IMR-90 (cell line): ENCODE data around the gene SLC4A1AP. TPM values are rescaled to one million over a fixed set of nuclear protein-coding genes. Genes with fewer than 3 reads are reported as not detected.
A peak's percentile ranks its signal among the peaks of the same experiment; 100 is the strongest.

Experiments
- ATAC-seq: fragments of 200-7000 bp; cut with Tn5 transposase; 2 replicates; pipeline ENCODE4 v1.9.1; 2020; ENCODE audit warnings: low read depth, mild to moderate bottlenecking, moderate library complexity
- BruUV-seq: library from RNA; stranded (reverse); fragments of 400-500 nt; replicated peaks from 2 replicates; lab custom pipeline; 2021; lab: Mats Ljungman, UMichigan
- CTCF ChIA-PET: fragments of 300-600 bp; formaldehyde crosslinking; extraction: SDS; loops from one replicate; lab custom pipeline; 2021; ENCODE audit warnings: antibody characterized with exemption; lab: Yijun Ruan, JAX
- POLR2A ChIA-PET: fragments of 300-600 bp; sonication (Branson Sonifier 250); formaldehyde crosslinking; loops from one replicate; lab custom pipeline; 2022; ENCODE audit warnings: antibody characterized with exemption; ENCODE audit not compliant: unreplicated experiment; lab: Charles Lee
- DNase-seq: peaks from one replicate; pipeline ENCODE4 v3.0.0; 2013
- H2AFZ ChIP-seq: replicated peaks from 2 replicates; pipeline ENCODE3; 2013; ENCODE audit warnings: low read length, mild to moderate bottlenecking; ENCODE audit not compliant: poor library complexity
- H2AK5ac ChIP-seq: 2 replicates; pipeline ENCODE4 v1.6.1; 2013; ENCODE audit warnings: low read depth, low read length, inconsistent platforms
- H2AK9ac ChIP-seq: replicated peaks from 2 replicates; pipeline ENCODE3; 2013; ENCODE audit warnings: mild to moderate bottlenecking, low read depth, low read length, moderate library complexity; ENCODE audit not compliant: poor library complexity
- H2BK120ac ChIP-seq: 2 replicates; pipeline ENCODE4 v1.6.1; 2013; ENCODE audit warnings: low read depth, low read length, inconsistent platforms
- H2BK15ac ChIP-seq: 3 replicates; pipeline ENCODE4 v1.6.1; 2013; ENCODE audit warnings: low read depth, low read length, inconsistent platforms
- H2BK20ac ChIP-seq: 2 replicates; pipeline ENCODE4 v1.6.1; 2013; ENCODE audit warnings: low read depth, mild to moderate bottlenecking, inconsistent platforms, low read length, moderate library complexity
- H2BK5ac ChIP-seq: 2 replicates; pipeline ENCODE4 v1.6.1; 2013; ENCODE audit warnings: mild to moderate bottlenecking, low read depth, low read length, inconsistent platforms; ENCODE audit not compliant: poor library complexity, severe bottlenecking
- H3K14ac ChIP-seq: replicated peaks from 2 replicates; pipeline ENCODE4 v1.6.1; 2013; ENCODE audit warnings: low read depth, low read length, inconsistent platforms
- H3K18ac ChIP-seq: 2 replicates; pipeline ENCODE4 v1.6.1; 2013; ENCODE audit warnings: low read depth, low read length, control low read depth
- H3K23ac ChIP-seq: 2 replicates; pipeline ENCODE4 v1.6.1; 2013; ENCODE audit warnings: low read depth, low read length, inconsistent platforms
- H3K27ac ChIP-seq: 2 replicates; pipeline ENCODE4 v1.5.1; 2013; ENCODE audit warnings: mild to moderate bottlenecking, control low read depth, low read length; ENCODE audit not compliant: insufficient read depth
- H3K27me3 ChIP-seq: 2 replicates; pipeline ENCODE4 v1.6.1; 2013; ENCODE audit warnings: low read length; ENCODE audit not compliant: control insufficient read depth, insufficient read depth
- H3K36me3 ChIP-seq: 2 replicates; pipeline ENCODE4 v1.6.1; 2013; ENCODE audit warnings: low read length, mixed read lengths; ENCODE audit not compliant: control insufficient read depth, insufficient read depth
- H3K4ac ChIP-seq: 2 replicates; pipeline ENCODE4 v1.6.1; 2013; ENCODE audit warnings: low read depth, low read length, inconsistent platforms
- H3K4me1 ChIP-seq: 2 replicates; pipeline ENCODE4 v1.6.1; 2013; ENCODE audit warnings: low read length, mixed read lengths; ENCODE audit not compliant: control insufficient read depth, insufficient read depth
- H3K4me2 ChIP-seq: 2 replicates; pipeline ENCODE4 v1.6.1; 2013; ENCODE audit warnings: low read depth, mild to moderate bottlenecking, control low read depth, low read length, moderate library complexity
- H3K4me3 ChIP-seq: 2 replicates; pipeline ENCODE4 v1.5.1; 2013; ENCODE audit warnings: low read depth, mild to moderate bottlenecking, control low read depth, low read length, moderate library complexity; ENCODE audit not compliant: insufficient read depth
- H3K56ac ChIP-seq: 2 replicates; pipeline ENCODE4 v1.6.1; 2013; ENCODE audit warnings: low read length, inconsistent platforms; ENCODE audit not compliant: insufficient read depth; ENCODE audit errors: extremely low read depth
- H3K79me1 ChIP-seq, 2 experiments: 2 replicates each; pipeline ENCODE4 v1.6.1; 2013; ENCODE audit warnings: low read length in 2 of 2, inconsistent platforms in 1 of 2, low read depth in 1 of 2
- H3K9ac ChIP-seq: 2 replicates; pipeline ENCODE4 v1.6.1; 2013; ENCODE audit warnings: low read depth, low read length, control low read depth
- H3K9me1 ChIP-seq: 2 replicates; pipeline ENCODE4 v1.6.1; 2013; ENCODE audit warnings: low read length, inconsistent platforms; ENCODE audit not compliant: insufficient read depth
- H3K9me3 ChIP-seq: 2 replicates; pipeline ENCODE4 v1.6.1; 2013; ENCODE audit warnings: low read length; ENCODE audit not compliant: control insufficient read depth, insufficient read depth
- H4K20me1 ChIP-seq: 2 replicates; pipeline ENCODE4 v1.6.1; 2013; ENCODE audit warnings: low read length, inconsistent platforms; ENCODE audit not compliant: insufficient read depth
- H4K5ac ChIP-seq: 2 replicates; pipeline ENCODE4 v1.6.1; 2013; ENCODE audit warnings: mild to moderate bottlenecking, low read depth, low read length, control low read depth
- H4K8ac ChIP-seq, 2 experiments: 2 replicates each; pipeline ENCODE4 v1.6.1; 2013; ENCODE audit warnings: low read depth in 2 of 2, low read length in 2 of 2, control low read depth in 1 of 2, inconsistent platforms in 1 of 2
- H4K91ac ChIP-seq: 2 replicates; pipeline ENCODE4 v1.6.1; 2013; ENCODE audit warnings: low read depth, low read length, inconsistent platforms; ENCODE audit not compliant: insufficient read depth
- CEBPB ChIP-seq: IDR thresholded peaks from 2 replicates; pipeline ENCODE4 v1.6.1; 2012; ENCODE audit warnings: low read depth, low read length, improper control_type of control experiment
- RAD21 ChIP-seq: IDR thresholded peaks from 2 replicates; pipeline ENCODE4 v1.6.1; 2012; ENCODE audit warnings: low read length, improper control_type of control experiment
- WGBS, 2 experiments: methylation state at CpG; one replicate each; pipeline versions ENCODE4 v1.1.5 to v1.1.7; 2013; ENCODE audit warnings: missing lambda C conversion rate in 2 of 2; ENCODE audit not compliant: insufficient read length in 1 of 2; ENCODE audit errors: extremely low coverage in 2 of 2; 5-methylcytosine and 5-hydroxymethylcytosine counted together
- dilution Hi-C: fragments of 300-500 bp; cut with HindIII; formaldehyde crosslinking; loops from one replicate; pipeline ENCODE4 v1.14.3; 2018; ENCODE audit warnings: low sequenced_read_pairs; ENCODE audit not compliant: unreplicated experiment
- in situ Hi-C: fragments of 300-500 bp; cut with MboI; formaldehyde crosslinking; loops from 3 replicates; pipeline ENCODE4 v1.14.3; 2019; ENCODE audit warnings: low sequenced_read_pairs, inconsistent platforms, mixed read lengths
- intact Hi-C: fragments of 100-400 bp; cut with micrococcal nuclease; formaldehyde crosslinking; loops from 2 replicates; pipeline ENCODE4 v1.10.0; 2022
- polyA plus RNA-seq, 3 experiments: library from polyadenylated mRNA; depleted of rRNA; stranded (reverse); fragments of >200 nt; gene quantifications; 2 replicates each; pipeline ENCODE4 v1.2.3, GENCODE V29; 2012; ENCODE audit warnings: low replicate concordance in 1 of 3
- total RNA-seq: library from RNA; depleted of rRNA; stranded (reverse); fragments of >200 nt; gene quantifications from 2 replicates; pipeline ENCODE4 v1.2.3, GENCODE V29; 2012

The SLC4A1AP gene
- total and polyA plus RNA-seq, 2 of the 4 experiments (the other 2 are of a cell fraction) = 11.7 to 13.6 TPM

DNA sequence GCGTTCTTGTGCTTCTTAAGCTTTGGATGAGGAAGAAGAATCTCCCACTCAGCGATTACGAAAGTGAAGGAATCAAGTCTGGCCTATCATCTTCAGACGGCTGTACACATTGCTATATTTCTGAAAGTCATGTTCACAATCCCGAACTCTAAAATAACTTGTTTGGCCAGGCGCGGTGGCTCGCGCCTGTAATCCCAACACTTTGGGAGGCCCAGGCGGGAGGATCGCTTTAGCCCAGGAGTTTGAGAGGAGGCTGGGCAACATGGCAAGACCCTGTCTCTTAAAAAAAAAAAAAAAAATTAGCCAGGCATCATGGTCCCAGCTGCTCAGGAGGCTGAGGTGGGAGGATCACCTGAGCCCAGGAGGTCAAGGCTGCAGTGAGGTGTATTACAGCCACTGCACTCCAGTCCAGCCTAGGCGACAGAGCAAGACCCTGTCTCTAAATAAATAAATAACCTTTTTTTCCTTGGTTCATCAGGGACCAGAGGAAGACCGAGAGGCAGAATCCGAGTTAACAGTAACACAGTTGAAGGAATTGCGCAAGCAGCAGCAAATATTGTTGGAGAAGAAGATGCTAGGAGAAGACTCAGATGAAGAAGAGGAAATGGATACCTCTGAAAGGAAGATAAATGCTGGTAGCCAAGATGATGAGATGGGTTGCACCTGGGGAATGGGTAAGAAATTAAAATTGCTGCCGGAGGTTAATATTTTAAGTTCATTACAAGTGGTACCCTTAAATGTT lies 1.1 kb downstream of the SLC4A1AP start:
- no peak overlapping the region for H3K18ac ChIP-seq
- dilution Hi-C loops = no loop called here
- H2BK5ac ChIP-seq = no peak overlapping the region
- BruUV-seq = no TSS peak
- 94% methylated on average over 8 of the region's 16 CpGs; no CpG with 5 or more reads in 1 of the 2 experiments for WGBS, 2 experiments
- H2AFZ ChIP-seq = no peak overlapping the region
- H4K5ac ChIP-seq = peak overlapping the region; percentile 88
- peak overlapping the region; percentile 45 for H2AK9ac ChIP-seq
- H3K4ac ChIP-seq = peak overlapping the region; percentile 55; the same call in 1 of the 2 replicates
- H3K79me1 ChIP-seq = peaks cover 15 to 41% of the 10 kb centered on the region in 2 experiments
- H2BK20ac ChIP-seq = no peak overlapping the region
- H2BK120ac ChIP-seq = no peak overlapping the region
- no peak overlapping the region for H2BK15ac ChIP-seq
- ATAC-seq = no peak
- peak overlapping the region; percentile 85 for H3K4me3 ChIP-seq
- H3K4me1 ChIP-seq = peaks cover 5% of the 10 kb centered on the region
- peaks cover 18% of the 10 kb centered on the region for H3K36me3 ChIP-seq
- TF ChIP-seq CEBPB (peak; percentile 89), RAD21 (no peak)
- H3K9me3 ChIP-seq = no peaks in the 10 kb centered on the region
- peak overlapping the region; percentile 99 for H3K4me2 ChIP-seq
- H3K27ac ChIP-seq = peak overlapping the region; percentile 86; the same call in 1 of the 2 replicates
- no peak for DNase-seq
- H3K14ac ChIP-seq = 0 out of 2 replicates have a peak overlapping the region, but pooled peaks have one; percentile 19
- intact Hi-C loops = no loop called here
- in situ Hi-C loops = no loop called here
- no peak overlapping the region for H2AK5ac ChIP-seq
- no peak overlapping the region; the same call in 1 of the 2 replicates for H4K91ac ChIP-seq
- POLR2A ChIA-PET = no interaction called here
- H3K9me1 ChIP-seq = peaks cover 6% of the 10 kb centered on the region; the same call in 1 of the 2 replicates
- CTCF ChIA-PET = interaction anchor here (1.0 kb wide), 1 partner anchor 19 kb away, joined by 3 read pairs; no protein-coding TSS in a partner anchor
- H3K27me3 ChIP-seq = no peaks in the 10 kb centered on the region
- peak overlapping the region; percentile 95 to 99; a peak in 3 of 4 replicates for H4K8ac ChIP-seq
- H3K9ac ChIP-seq = peak overlapping the region; percentile 93
- peak overlapping the region; percentile 23; the same call in 1 of the 2 replicates for H3K23ac ChIP-seq
- H4K20me1 ChIP-seq = no peaks in the 10 kb centered on the region
- H3K56ac ChIP-seq = no peak overlapping the region; the same call in 1 of the 2 replicates
